GM18951 (cell line): ENCODE data around the gene GPR119.
"Not testable (repeated sequence)": the region's sequence is repeated elsewhere in the genome, so short reads cannot be mapped to it uniquely, and the experiment has no call there.

Experiments used
- POLR2A ChIP-seq: IDR thresholded peaks from 4 replicates; pipeline ENCODE4 v1.6.1; 2011; ENCODE audit warnings: mild to moderate bottlenecking; ENCODE audit not compliant: insufficient read length, insufficient read depth; ENCODE audit errors: extremely low read depth
- in situ Hi-C: fragments of 300-500 bp; cut with MboI; formaldehyde crosslinking; loops from one replicate; pipeline ENCODE4 v1.12.0; 2022; ENCODE audit warnings: low sequenced_read_pairs, mixed read lengths, inconsistent platforms; ENCODE audit not compliant: unreplicated experiment

GPR119 gene

DNA sequence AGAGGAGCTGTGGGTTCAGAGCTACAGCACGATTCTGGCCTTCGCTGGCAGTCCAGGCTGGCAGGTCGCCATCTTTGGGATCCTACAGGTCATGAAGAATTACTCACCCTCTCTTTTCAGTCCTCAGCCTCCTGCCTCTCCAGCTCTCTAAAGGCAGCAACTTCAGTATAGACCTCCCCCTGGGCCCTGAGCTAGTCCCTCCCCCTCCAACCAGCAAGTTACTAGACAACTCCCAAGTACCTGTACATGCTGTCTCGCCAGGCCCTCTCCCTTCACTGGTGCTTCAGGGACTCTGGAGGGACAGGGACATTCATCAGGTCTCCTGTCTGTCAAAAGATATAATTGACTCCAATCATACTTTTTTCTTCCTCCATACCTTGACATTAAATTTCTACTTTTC is at the start of gene GPR119:
GPR119 (minus strand) TSS at position 155 of the 400 bp plus-strand sequence. CDS start 227 bp downstream, outside the sequence.
- no peak for TF ChIP-seq POLR2A
- in situ Hi-C loops = no loop called here

GRCh38 chrX:130429236-130429635 is 43.8 kb upstream of the GPR119 start:
- in situ Hi-C loops = not testable (repeated sequence)

DNA sequence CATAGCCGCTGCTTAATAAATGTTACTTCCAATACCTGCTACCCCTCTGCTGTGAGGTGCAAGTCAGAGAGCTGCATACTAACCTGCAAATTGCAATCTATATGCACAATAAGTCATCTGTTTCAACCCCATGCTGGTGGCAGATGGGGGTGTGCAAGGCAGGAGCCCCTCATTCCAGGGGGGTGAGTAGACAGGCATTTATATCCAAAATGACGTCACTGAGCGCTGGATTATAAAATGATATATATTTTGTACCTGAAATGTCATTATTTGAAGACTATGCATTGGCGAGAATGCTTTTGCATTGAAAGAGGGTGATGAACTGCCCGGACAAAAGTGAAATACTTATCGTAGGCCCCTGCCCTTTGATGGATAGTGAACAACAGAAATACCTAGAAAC is 41.1 kb upstream of the GPR119 start:
- TF ChIP-seq POLR2A = no peak
- in situ Hi-C loops = no loop called here

DNA sequence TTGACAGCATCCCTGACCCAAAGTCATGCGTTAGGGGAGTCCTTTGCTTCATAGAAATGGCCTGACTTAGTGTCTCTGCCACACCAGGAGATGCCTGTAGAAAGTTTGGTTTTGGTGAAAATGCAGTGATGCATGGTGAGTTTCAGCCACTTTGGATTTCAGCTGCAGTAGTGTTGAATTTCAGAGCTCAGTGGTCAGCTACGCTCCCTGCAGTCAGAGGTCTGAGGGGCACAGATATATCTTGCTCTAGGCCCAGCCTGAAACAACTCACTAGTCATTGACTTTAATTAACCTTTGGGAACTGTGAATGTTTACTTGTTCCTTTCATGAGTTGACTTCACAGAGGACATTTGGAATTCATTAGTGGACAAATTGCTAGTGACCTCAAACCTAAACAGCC is 33.8 kb upstream of the GPR119 start:
- no peak for TF ChIP-seq POLR2A
- in situ Hi-C loops = no loop called here

- no peak for TF ChIP-seq POLR2A
- in situ Hi-C loops = no loop called here
Measured at GRCh38 chrX:130418740-130419139, 33.3 kb upstream of the GPR119 start.

GRCh38 chrX:130418066-130418465 is 32.6 kb upstream of the GPR119 start:
- no peak for TF ChIP-seq POLR2A

GRCh38 chrX:130416785-130417184 is 31.3 kb upstream of the GPR119 start:
- in situ Hi-C loops = no loop called here

More at GRCh38 chrX:130418066-130418465, 32.6 kb upstream of the GPR119 start:
- in situ Hi-C loops = no loop called here

GRCh38 chrX:130415201-130415600 is 29.7 kb upstream of the GPR119 start:
- in situ Hi-C loops = no loop called here
- no peak for TF ChIP-seq POLR2A

More at GRCh38 chrX:130416785-130417184, 31.3 kb upstream of the GPR119 start:
- TF ChIP-seq POLR2A = no peak

DNA sequence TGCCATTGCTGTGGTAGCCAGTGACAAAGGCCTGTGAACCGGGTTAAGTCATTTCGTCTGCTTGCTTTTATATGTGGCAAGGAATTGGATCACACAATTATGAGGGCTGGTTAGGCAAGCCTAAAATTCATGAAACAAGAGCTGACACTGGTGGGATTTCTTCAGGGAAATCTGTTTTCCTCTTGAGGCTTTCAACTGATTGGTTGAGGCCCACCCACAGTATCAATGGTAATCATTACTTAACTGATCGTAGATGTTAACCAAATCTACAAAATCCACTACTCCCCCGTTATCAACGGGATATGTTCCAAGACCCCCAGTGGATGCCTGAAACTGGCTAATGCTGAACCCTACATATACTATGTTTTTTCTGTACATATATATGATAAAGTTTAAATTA is 29.3 kb upstream of the GPR119 start:
- no peak for TF ChIP-seq POLR2A
- in situ Hi-C loops = no loop called here

- no peak for TF ChIP-seq POLR2A
- in situ Hi-C loops = no loop called here
Measured at GRCh38 chrX:130413415-130413814, 27.9 kb upstream of the GPR119 start.

DNA sequence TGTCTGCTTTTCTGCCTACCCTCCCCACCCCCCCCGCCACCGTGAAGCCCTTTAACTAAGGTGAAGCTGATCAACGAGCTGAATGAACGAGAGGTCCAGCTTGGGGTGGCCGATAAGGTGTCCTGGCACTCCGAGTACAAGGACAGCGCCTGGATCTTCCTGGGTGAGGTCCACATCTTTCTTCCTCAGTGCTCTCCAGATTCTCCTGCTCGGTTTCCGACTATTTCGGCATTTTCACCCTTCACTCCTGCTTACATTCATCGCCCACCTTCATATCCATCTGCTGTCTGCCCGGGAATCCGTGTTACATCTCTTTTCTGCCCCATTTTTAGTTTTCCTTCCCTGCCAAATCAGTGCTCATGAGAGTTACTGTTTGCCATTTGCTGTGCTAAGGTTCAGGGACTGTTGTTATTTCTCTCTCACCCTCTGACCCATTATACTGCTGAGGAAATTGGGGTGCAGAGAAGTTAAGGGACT is 16.8 kb upstream of the GPR119 start:
- in situ Hi-C loops = no loop called here
- no peak for TF ChIP-seq POLR2A

DNA sequence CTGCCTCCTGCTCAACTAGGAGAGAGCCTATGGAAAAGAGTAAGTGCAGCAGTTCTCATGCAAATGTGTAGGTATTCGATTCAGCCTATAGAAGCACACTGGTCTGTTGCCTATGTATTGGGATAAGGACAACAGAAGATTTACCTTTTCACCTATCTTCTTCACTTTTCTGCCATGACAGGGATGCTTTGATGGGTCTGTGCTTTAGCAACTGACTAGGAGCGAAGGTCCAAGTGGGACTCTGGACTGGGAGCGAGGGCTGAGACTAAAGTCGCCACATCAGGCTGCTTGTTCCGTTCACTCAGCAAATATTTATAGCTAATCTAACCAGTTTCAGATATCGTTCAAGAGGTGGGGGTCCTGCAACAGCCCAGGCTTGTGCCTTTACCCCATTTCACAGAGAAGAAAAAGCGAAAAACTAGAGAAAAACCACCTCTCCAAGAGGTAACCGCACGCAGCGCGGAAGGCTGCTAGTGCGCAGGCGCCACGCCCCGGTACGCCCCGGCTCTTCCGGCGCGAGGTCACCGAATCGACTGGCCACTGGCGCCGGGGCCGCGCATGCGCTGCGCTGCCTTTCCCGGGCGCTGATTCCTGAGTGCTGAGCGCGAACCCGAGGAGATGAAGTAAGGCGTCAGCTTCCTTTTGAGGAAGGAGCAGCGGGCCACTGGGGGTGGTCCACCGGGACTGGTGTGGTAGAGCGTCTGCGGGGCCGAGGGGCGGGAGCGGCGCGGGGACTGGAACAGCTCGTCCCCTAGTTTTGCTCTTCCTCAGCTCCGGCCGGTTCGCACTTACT is 16.1 kb upstream of the GPR119 start, which contains the start of gene RBMX2:
RBMX2 (plus strand) TSS at position 573 of the 793 bp plus-strand sequence; CDS start at position 619, 46 bp downstream.
- TF ChIP-seq POLR2A = peak; percentile 76
- in situ Hi-C loops = no loop called here

GRCh38 chrX:130395341-130395740 is 9.9 kb upstream of the GPR119 start:
- TF ChIP-seq POLR2A = no peak
- in situ Hi-C loops = no loop called here

DNA sequence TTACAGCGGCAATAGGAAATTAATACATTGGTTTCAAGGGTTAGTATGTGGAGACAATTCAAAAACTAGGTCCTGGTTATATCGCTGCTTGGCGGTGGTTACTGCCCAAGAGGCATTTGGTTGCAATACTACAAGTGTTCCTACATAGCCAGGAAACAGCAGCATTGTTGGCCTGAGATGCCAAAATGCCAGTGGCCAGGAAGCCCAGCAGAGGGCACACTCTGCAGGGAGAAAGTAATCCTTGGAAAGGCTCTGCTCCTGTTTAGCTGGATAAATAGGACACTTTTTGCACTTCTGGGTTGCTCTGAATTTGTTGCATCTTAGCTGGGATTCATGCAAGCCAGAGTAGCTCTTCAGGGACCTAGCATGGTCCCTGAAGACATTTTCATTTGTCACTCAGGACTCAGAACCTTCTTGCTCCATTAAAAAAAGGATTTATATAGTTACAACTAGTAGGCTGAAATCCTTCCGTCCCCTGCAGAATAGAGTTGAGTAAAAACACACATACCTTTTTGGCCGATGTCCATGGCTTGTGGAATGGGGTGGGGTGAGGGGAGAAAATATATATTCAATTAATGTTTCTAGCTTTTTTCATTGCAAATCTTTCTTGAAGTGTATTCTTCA is 8.1 kb upstream of the GPR119 start:
- in situ Hi-C loops = no loop called here
- no peak for TF ChIP-seq POLR2A
